Heart right ventricle (tissue), 16 donors: ENCODE data around the gene OMA1. TPM values are rescaled to one million over a fixed set of nuclear protein-coding genes. Genes with fewer than 3 reads are reported as not detected.
"Not testable (repeated sequence)": the region's sequence is repeated elsewhere in the genome, so short reads cannot be mapped to it uniquely, and the experiment has no call there.

Experiments used
- ATAC-seq, 8 donors: fragments of 200-7000 bp; cut with Tn5 transposase; one replicate each; pipeline ENCODE4 v1.9.1; 2020; ENCODE audit warnings: mild to moderate bottlenecking in 8 of 8, moderate library complexity in 8 of 8, moderate number of reproducible peaks in 1 of 8
- DNase-seq, 2 donors: peaks; one replicate each; pipeline ENCODE4 v3.0.0-alpha.2; 2020
- H3K27ac ChIP-seq, 10 donors: fragments of 200-600 bp; sonication (generic) in 2 of 10; one replicate each; pipeline versions ENCODE4 v1.5.0 to v1.8.0; 2020 to 2022; ENCODE audit warnings: mild to moderate bottlenecking in 3 of 10
- H3K27me3 ChIP-seq, 7 donors: fragments of 200-600 bp; one replicate each; pipeline ENCODE4 v1.8.0; 2021 to 2022; ENCODE audit warnings: mild to moderate bottlenecking in 2 of 7
- H3K36me3 ChIP-seq, 9 donors: fragments of 200-600 bp; sonication (generic) in 1 of 9; one replicate each; pipeline versions ENCODE4 v1.5.0 to v1.8.0; 2020 to 2022; ENCODE audit warnings: mild to moderate bottlenecking in 2 of 9
- H3K4me1 ChIP-seq, 9 donors: fragments of 200-600 bp; sonication (generic) in 1 of 9; one replicate each; pipeline versions ENCODE4 v1.5.0 to v1.8.0; 2020 to 2022; ENCODE audit warnings: mild to moderate bottlenecking in 4 of 9
- H3K4me3 ChIP-seq, 10 donors: fragments of 200-600 bp; sonication (generic) in 2 of 10; one replicate each; pipeline versions ENCODE4 v1.5.0 to v1.8.0; 2020 to 2022; ENCODE audit warnings: mild to moderate bottlenecking in 7 of 10, moderate library complexity in 2 of 10
- H3K9me3 ChIP-seq, 11 donors: fragments of 200-600 bp in 10 of 11; sonication (generic) in 2 of 11; one replicate each; pipeline versions ENCODE4 v1.5.0 to v1.8.0; 2013 to 2022; ENCODE audit warnings: mild to moderate bottlenecking in 2 of 11, control low read depth in 1 of 11, moderate library complexity in 1 of 11
- CTCF ChIP-seq, 9 donors: fragments of 200-600 bp; sonication (generic) in 2 of 9; IDR thresholded peaks; one replicate each; pipeline versions ENCODE4 v1.5.0 to v1.8.0; 2021 to 2022; ENCODE audit warnings: antibody characterized with exemption in 9 of 9, mild to moderate bottlenecking in 5 of 9, moderate library complexity in 1 of 9
- WGBS, 2 donors: extraction: QIAGEN DNeasy Blood & Tissue Kit; methylation state at CpG; one replicate each; pipeline ENCODE4 v1.1.7; 2013; ENCODE audit warnings: inconsistent platforms in 1 of 2; 5-methylcytosine and 5-hydroxymethylcytosine counted together
- intact Hi-C, 10 donors: fragments of 100-400 bp; cut with DNase I; formaldehyde crosslinking; loops; one replicate each; pipeline versions ENCODE4 v1.11.1 to v1.14.2; 2022
- polyA plus RNA-seq, 2 donors: library from polyadenylated mRNA; stranded (reverse); fragments of 200-250 nt; gene quantifications; one replicate each; pipeline ENCODE4 v1.2.3, GENCODE V29; 2013
- total RNA-seq, 10 donors: library from RNA; stranded (reverse); fragmentation: NEBNext Ultra II Directional in 3 of 10; extraction: Animal tissue kit (Norgen Biotek cat#: 25700) in 3 of 10; gene quantifications; one replicate each; pipeline versions ENCODE4 v1.2.1 to v1.2.4, GENCODE V29; 2021 to 2023
- donor health status: Arrhythmogenic right ventricular cardiomyopathy.
- donor health status: ischemic (EF 13 %, LVEDD 7.1; RV severe dilation, severe dysfunction).
- donor health status: healthy with polysubstance abuse.
- donor health status: DM: no; HTN: yes; CAD: no.
- donor health status: DM: no; HTN: no; CAD: no.
- donor health status: ischemic (EF 25% LVEDD 6.9; RV normal size, moderate dysfunction).
- donor health status: ischemic (EF 25% LVEDD 5.7; RV mildly dilated, moderate dysfunction).
- donor health status: healthy.
- donor health status: DM: yes; HTN: yes; CAD: no.
- donor health status: Ischemic cardiomyopathy.
- donor health status: ischemic (EF 35%, LVEDD 5.7; RV mildly dilated, moderate dysfunction).
- donor health status: nonischemic (EF 11% LVEDD 7.7; RV severe dilation, severe dysfunction).
- donor health status: DM: yes; HTN: yes; CAD: no.
- donor health status: PGD.
- donor health status: ischemic (EF 29% LVEDD 5.4; RV normal size, mild dysfunction).
- donor health status: nonischemic (EF 23%, LVEDD 6.1; RV moderate dilation, normal function).

OMA1 gene
- total and polyA plus RNA-seq, 12 donors, result 8.2 to 50.9 (median 34.1) TPM

GRCh38 chr1:58570094-58570493, 23.6 kb upstream of the OMA1 start:
- Histone ChIP-seq H3K27me3 (peaks cover 0 to 63% (median 54%) of the 10 kb centered on the region in 7 donors), H3K27ac (no peak overlapping the region), H3K36me3 (no peaks in the 10 kb centered on the region), H3K4me3 (no peak overlapping the region), H3K9me3 (no peaks in the 10 kb centered on the region), H3K4me1 (peaks cover 0 to 6% (median 0%) of the 10 kb centered on the region in 9 donors)
- no peak for ATAC-seq
- no peak for TF ChIP-seq CTCF (IDR thresholded peaks at IDR 0.05)
- DNase-seq, result no peak
- intact Hi-C loops, result no loop called here

GRCh38 chr1:58568911-58569310, 22.4 kb upstream of the OMA1 start:
- no peaks in the 10 kb centered on the region for H3K9me3 ChIP-seq
- intact Hi-C loops, result loop anchor here in 1 of 10 donors (10.0 kb wide), 1 partner anchor 924 kb away; no protein-coding TSS in a partner anchor
- peaks cover 0 to 6% (median 0%) of the 10 kb centered on the region in 9 donors for H3K4me1 ChIP-seq
- DNase-seq, result no peak
- H3K27me3 ChIP-seq, result peaks cover 0 to 52% (median 42%) of the 10 kb centered on the region in 7 donors
- no peak for ATAC-seq
- no peak overlapping the region for H3K27ac ChIP-seq
- WGBS, 2 donors, result 81 to 84% methylated on average over 5 of the region's 5 CpGs
- no peak for TF ChIP-seq CTCF (IDR thresholded peaks at IDR 0.05)
- H3K36me3 ChIP-seq, result no peaks in the 10 kb centered on the region
- H3K4me3 ChIP-seq, result no peak overlapping the region

- intact Hi-C loops, result loop anchor here in 1 of 10 donors (10.0 kb wide), 1 partner anchor 924 kb away; no protein-coding TSS in a partner anchor
- no peak for TF ChIP-seq CTCF (IDR thresholded peaks at IDR 0.05)
- no peaks in the 10 kb centered on the region for H3K9me3 ChIP-seq
- 68 to 73% methylated on average over 4 of the region's 4 CpGs for WGBS, 2 donors
- no peak overlapping the region for H3K27ac ChIP-seq
- H3K4me1 ChIP-seq, result peaks cover 0 to 3% (median 0%) of the 10 kb centered on the region in 9 donors
- H3K4me3 ChIP-seq, result no peak overlapping the region
- DNase-seq, result no peak
- ATAC-seq, result no peak
- no peaks in the 10 kb centered on the region for H3K36me3 ChIP-seq
- peaks cover 0 to 46% (median 36%) of the 10 kb centered on the region in 7 donors for H3K27me3 ChIP-seq
Measured at GRCh38 chr1:58568271-58568860, 21.8 kb upstream of the OMA1 start.

DNA sequence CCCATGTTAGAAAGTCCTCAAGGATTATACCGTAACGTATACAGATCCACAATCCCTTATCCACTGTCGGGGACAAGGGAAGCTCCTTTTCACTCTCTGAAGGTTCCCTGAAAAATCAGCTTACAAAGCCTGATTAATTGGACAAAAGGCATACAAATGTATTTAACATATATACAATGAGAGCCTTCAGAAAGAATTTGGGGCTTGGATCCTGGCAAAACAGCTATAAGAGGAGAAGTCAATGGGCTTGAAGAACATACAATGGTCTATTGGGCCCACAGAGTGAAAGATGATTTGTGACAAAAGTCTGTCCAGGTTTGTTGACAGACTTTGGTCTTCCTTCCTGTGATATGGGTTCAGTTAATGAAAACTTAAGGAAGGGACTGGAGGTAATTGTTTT, 19.8 kb upstream of the OMA1 start:
- no peaks in the 10 kb centered on the region for H3K9me3 ChIP-seq
- TF ChIP-seq CTCF (IDR thresholded peaks at IDR 0.05), result no peak
- H3K4me1 ChIP-seq, result no peaks in the 10 kb centered on the region
- no peaks in the 10 kb centered on the region for H3K36me3 ChIP-seq
- no peak for DNase-seq
- 75 to 77% methylated on average over 3 of the region's 3 CpGs for WGBS, 2 donors
- intact Hi-C loops, result loop anchor here in 1 of 10 donors (10.0 kb wide), 1 partner anchor 922 kb away; no protein-coding TSS in a partner anchor
- peaks cover 0 to 26% (median 16%) of the 10 kb centered on the region in 7 donors for H3K27me3 ChIP-seq
- H3K4me3 ChIP-seq, result no peak overlapping the region
- H3K27ac ChIP-seq, result no peak overlapping the region
- no peak for ATAC-seq

GRCh38 chr1:58563715-58564114, 17.2 kb upstream of the OMA1 start:
- not testable (repeated sequence) for H3K27ac ChIP-seq, H3K4me3 ChIP-seq, H3K36me3 ChIP-seq, H3K27me3 ChIP-seq, DNase-seq, ATAC-seq, H3K9me3 ChIP-seq, H3K4me1 ChIP-seq
- intact Hi-C loops, result loop anchor here in 1 of 10 donors (10.0 kb wide), 1 partner anchor 919 kb away; no protein-coding TSS in a partner anchor
- 71 to 100% methylated on average over 1 of the region's 1 CpG for WGBS, 2 donors
